GM13977 (cell line): ENCODE data around the gene CEP83.

Experiments used
- DNase-seq: peaks from one replicate; pipeline ENCODE4 v3.0.0; 2012; ENCODE audit warnings: low spot score
- in situ Hi-C: fragments of 300-500 bp; cut with MboI; formaldehyde crosslinking; loops from one replicate; pipeline ENCODE4 v1.12.0; 2022; ENCODE audit warnings: low sequenced_read_pairs, low pct_unique_long_range_greater_than_20kb, mixed read lengths, inconsistent platforms; ENCODE audit not compliant: unreplicated experiment
- TF ChIP-seq, protein P1 (sequence below): IDR thresholded peaks from 2 replicates; pipeline ENCODE4 v1.5.1; 2012; ENCODE audit warnings: mild to moderate bottlenecking, control low read depth; ENCODE audit not compliant: insufficient read depth; ENCODE audit errors: extremely low read depth, missing control alignments

CEP83 gene

DNA sequence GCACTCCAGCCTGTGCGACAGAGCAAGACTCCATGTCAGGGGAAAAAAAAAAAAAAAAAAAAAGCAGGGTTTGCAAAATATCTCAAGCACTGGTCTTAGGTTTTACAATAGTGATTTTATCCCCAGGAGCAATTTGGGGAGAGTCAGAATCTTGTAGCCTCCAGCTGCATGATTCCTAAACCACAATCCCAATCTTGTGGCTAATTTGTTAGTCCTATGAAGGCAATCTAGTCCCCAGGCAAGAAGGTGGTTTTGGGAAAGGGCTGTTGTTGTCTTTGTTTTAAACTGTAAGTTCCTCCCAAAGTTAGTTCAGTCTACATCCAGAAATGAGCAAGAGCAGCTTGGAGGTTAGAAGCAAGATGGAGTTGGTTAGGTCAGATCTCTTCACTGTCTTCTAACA lies 175.6 kb downstream of the CEP83 start:
- TF ChIP-seq, protein P1, sequence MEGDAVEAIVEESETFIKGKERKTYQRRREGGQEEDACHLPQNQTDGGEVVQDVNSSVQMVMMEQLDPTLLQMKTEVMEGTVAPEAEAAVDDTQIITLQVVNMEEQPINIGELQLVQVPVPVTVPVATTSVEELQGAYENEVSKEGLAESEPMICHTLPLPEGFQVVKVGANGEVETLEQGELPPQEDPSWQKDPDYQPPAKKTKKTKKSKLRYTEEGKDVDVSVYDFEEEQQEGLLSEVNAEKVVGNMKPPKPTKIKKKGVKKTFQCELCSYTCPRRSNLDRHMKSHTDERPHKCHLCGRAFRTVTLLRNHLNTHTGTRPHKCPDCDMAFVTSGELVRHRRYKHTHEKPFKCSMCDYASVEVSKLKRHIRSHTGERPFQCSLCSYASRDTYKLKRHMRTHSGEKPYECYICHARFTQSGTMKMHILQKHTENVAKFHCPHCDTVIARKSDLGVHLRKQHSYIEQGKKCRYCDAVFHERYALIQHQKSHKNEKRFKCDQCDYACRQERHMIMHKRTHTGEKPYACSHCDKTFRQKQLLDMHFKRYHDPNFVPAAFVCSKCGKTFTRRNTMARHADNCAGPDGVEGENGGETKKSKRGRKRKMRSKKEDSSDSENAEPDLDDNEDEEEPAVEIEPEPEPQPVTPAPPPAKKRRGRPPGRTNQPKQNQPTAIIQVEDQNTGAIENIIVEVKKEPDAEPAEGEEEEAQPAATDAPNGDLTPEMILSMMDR, result no peak
- no peak for DNase-seq
- in situ Hi-C loops, result no loop called here

DNA sequence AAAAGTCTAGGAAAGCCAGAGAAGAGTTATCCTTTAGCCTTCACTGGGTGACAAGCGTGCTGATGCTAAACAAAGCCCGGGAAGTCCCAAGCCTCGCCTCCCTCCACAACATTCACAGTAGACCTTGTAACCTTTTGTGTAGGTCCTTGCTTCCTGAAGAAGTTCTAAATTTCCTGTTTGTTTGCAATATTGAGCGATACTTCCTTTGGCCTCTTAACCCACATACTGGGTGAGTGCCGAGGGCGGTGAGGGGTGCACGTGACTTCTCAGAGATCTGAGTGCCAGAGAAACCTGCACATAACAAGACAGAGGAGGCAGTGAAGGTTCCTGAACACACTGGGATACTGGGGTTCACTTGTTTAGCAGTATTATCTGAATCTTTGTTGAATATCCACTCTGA lies 177.0 kb downstream of the CEP83 start:
- TF ChIP-seq, protein P1, result no peak
- no peak for DNase-seq
- in situ Hi-C loops, result no loop called here

DNA sequence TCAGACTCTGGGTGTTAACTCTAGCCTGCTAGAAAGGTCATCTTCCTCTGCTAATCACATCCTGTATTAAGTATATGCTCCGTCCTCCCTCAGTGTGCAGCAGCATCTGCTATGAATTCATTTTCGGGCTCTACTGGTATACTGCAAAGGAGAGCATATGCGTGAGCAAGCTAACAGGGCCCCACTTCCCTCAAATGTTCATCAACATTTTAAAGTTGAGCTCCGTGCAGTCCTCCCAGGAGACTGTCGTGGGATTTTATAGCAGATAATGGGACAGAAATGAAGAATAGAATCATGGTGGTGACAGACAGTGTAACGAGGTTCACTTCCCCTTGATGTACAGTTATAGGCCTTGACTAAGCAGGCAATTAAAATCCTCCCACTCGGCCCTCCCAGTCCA lies 179.6 kb downstream of the CEP83 start:
- TF ChIP-seq, protein P1, result no peak
- in situ Hi-C loops, result no loop called here

DNA sequence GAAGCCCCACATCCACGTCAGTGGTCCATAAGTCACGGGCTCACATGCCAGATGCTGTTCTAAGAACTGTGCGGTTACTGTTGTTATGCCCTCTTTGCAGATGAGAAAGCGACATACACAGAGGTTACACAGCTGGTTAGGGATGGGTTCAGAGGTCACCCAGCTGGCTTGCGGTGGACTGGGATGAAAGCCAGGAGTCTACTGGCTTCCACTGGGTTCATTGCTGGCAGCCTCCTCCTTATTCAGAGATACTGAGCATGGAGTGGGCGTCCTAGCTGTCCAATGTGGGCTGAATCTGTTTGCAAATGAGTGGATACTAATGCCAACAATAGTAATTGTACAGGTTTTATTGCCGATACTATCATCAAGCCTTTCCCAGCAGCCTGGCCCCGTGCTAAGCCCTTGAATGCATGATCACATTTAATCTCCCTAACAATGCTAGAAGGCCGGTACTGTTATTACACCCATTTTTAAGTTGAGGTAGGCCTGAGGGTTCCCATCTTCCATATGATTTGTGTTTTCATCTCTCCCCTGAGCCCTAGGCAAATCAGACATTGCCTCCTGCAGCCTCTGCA lies 182.2 kb downstream of the CEP83 start:
- no peak for DNase-seq
- TF ChIP-seq, protein P1, result no peak
- in situ Hi-C loops, result no loop called here

More for the DNA sequence above, 179.6 kb downstream of the CEP83 start:
- DNase-seq, result no peak

DNA sequence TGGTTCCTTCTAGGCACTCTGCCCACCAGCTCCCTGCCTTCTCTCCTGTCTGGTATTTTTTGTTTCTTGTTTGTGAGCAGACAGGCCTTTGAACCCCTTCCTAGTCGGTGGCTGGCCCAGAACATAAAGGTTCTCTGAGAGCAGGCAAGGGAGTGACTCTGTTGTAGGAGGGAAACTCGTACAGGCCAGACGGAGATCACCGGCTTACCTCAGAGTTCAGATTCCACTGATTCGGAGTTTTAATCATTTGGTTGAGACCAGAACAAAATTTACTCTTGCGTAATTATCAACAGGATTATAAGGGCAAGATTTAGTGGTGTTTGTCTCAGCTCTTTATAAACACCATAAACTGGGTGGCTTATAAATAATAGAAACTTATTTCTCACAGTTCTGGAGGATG lies 182.9 kb downstream of the CEP83 start:
- TF ChIP-seq, protein P1, result no peak

DNA sequence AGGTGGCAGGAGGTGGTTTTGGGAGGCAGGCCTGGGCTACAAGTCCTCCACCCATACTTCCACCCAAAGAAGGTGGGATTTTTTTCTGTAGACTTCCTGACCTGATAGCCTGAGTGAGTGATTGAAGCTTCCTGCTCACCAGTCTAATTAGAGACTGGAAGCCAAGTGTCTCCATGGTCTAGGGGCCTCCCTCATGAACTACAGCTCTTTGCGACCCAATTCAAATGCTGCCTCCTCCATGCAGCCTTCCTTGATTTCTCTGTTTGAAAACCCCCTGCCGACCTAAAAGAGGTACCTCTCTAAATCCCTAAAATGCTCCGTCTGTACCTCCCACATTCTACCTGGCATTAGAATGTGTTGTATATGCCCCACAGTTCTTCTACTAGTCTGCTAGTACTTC lies 186.4 kb downstream of the CEP83 start:
- DNase-seq, result no peak
- in situ Hi-C loops, result no loop called here
- TF ChIP-seq, protein P1, result no peak

More for the DNA sequence above, 182.9 kb downstream of the CEP83 start:
- no peak for DNase-seq
- in situ Hi-C loops, result no loop called here
